ENCODE results near the gene SLC2A13. TPM values are rescaled to one million over a fixed set of nuclear protein-coding genes. Genes with fewer than 3 reads are reported as not detected.

The SLC2A13 gene
- total RNA-seq, 2 donors from 2014 or later, result 14.5 to 20.0 TPM

DNA sequence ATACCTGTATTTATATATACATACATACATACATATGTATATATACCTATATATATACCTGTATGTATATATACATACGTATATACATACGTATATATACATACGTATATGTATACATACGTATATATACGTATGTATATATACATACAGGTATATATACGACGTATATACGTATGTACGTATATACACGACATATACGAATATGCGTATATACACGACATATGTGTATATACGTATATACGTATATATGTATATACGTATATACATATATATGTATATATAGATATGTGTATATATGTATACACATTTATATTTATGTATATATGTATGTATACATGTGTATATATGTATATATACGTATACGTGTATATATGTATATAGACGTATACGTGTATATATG is 393.5 kb downstream of the SLC2A13 start:
- no peaks in the 10 kb centered on the region for H3K36me3 ChIP-seq
- no peaks in the 10 kb centered on the region for H3K9me3 ChIP-seq
- DNase-seq (ENCODE audit: low spot score) (no peak), ATAC-seq (ENCODE audit: insufficient number of reproducible peaks, low FRiP score, low read depth) (no peak)
- no peak for TF ChIP-seq CTCF (IDR thresholded peaks at IDR 0.05)
- no peak overlapping the region for H3K4me3 ChIP-seq
- H3K27me3 ChIP-seq (replicated peaks; ENCODE audit: insufficient read depth), result no peaks in the 10 kb centered on the region
- H3K4me1 ChIP-seq (ENCODE audit: control insufficient read depth in 1 of 2, low read depth in 2 of 2), result no peaks in the 10 kb centered on the region
- H3K27ac ChIP-seq, result no peak overlapping the region

Other genes with a start within 250 kb of the SLC2A13 start
- 10 to 100 TPM; 28.8 to 32.0 TPM for gene LRRK2, start 118.9 kb upstream of the SLC2A13 start, total RNA-seq

Data from thoracic aorta (tissue), 2 donors.